Activated CD4-positive, CD25-positive, alpha-beta regulatory T cell treated with anti-CD3 and anti-CD28 coated beads, Interleukin-2, amount 50 U/mL, for 16 hours (primary cell): Measurements from ENCODE around the gene SURF6.
A peak's percentile ranks its signal among the peaks of the same experiment; 100 is the strongest.
"Not testable (repeated sequence)": the region's sequence is repeated elsewhere in the genome, so short reads cannot be mapped to it uniquely, and the experiment has no call there.

ENCODE experiments used
- DNase-seq: peaks from one replicate; pipeline ENCODE4 v3.0.0-alpha.2; 2020; ENCODE audit warnings: low read depth, low spot score

The SURF6 gene

GRCh38 chr9:133335924-133336811, at the start of gene SURF6:
Gene SURF6, minus strand, starts transcription at chr9:133336188. Its CDS starts 56 bp downstream, at chr9:133336132.
- DNase-seq: peak; percentile 88

GRCh38 chr9:133385452-133385851, 49.5 kb upstream of the SURF6 start:
- DNase-seq: no peak

DNA sequence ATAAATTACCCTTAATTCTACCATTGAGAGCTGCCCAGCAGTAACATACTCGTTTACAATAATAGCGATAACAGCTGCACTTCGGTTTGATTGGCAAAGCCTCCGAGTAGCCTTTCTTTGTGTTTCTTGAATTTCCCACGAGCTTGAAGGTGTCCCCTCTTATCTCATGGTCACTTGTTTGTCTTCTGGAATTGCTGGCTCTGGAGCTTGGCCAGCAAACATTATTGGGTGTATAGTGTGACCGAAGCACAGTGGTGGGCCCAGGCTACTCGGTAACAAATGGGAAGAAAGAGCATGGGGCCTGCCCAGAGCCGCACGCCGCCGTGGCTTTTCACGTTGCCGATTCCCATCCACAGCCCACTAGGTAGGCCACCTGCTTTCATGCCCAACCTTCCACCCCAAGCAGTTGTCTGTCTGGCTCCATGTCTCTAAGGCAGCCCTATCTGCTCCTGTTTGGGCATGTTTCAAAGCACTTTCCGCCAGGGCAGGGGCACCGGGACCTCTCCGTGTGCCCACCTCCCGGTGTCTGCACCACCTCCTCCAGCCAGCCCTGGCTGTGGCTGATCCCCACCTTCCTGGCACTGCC, 48.8 kb upstream of the SURF6 start:
- DNase-seq: no peak

- no peak for DNase-seq
Observed at GRCh38 chr9:133383438-133383837, 47.5 kb upstream of the SURF6 start.

- no peak for DNase-seq
Observed at GRCh38 chr9:133382507-133383141, 46.6 kb upstream of the SURF6 start.

GRCh38 chr9:133380734-133381133, 44.7 kb upstream of the SURF6 start:
- no peak for DNase-seq

DNA sequence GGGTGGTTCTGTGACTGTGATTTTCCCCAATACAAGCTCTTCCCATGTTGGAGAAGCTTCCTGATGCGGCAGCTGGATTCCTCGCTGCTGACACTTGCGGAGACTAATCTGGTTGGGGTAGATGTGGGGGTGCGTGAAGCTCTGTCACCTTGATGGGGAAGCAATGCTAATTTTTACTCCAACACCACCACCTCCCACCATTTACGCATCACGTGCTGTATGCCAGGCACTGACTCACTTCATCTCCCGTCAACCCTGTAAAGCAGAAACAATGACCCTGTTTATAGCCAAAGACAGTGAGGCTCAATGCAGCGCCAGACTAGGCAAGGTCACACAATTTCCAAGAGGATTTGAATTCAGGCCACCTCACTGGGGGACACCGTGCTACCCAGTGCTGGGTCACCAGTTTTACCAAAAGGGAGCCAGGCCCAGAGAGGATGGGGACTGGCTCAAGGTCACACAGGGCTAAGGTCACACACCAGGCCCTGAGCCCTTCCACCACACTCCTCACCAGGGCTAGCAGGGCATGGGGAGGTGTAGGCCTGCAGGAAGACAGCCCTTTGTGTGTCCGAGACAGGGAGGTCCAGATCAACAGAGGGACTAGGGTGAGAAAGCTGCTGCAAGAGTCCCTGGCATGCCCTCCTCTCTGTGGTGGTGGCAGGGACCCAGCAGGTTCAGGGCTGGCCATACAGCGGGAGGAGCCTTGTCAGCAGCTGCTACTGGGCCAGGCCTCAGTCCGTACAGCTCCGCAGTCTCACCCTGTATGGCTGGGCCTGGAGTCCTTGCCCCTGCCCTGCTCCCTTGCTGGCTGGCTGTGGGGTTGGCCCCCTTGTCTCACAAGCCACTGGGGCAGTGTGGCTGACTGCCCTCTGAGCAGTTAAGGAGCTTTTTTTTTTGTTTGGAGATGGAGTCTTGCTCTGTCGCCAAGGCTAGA, 43.4 kb upstream of the SURF6 start:
- no peak for DNase-seq

DNA sequence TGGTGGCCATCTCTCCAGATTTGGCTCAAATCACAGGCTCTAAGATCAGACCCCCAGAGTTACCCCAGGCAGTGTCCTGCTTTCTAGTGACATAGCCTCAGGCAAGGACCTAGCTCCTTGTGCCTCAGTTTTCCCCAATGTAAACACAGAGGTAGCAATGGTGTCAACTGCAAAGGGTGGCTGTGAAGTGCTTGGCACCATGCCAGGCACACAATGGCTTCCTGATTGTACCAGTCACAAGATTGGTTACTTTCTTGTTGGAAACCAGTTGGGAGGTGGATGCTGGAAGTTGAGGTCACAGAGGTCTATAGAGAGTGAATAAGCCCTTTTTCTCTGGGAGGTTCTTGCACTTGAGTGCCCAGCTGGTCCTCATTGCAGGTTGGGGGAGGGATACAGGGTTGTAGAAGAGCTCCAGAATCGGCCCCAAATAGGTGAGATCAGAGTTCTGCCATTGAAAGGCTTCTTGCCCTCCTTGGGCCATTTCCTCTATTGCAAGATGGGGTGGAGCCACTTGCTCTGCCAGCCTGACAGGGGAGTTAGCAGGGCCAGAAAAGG, 42.5 kb upstream of the SURF6 start:
- no peak for DNase-seq

- DNase-seq: no peak
Observed at GRCh38 chr9:133377721-133378216, 41.8 kb upstream of the SURF6 start.

GRCh38 chr9:133377280-133377679, 41.3 kb upstream of the SURF6 start:
- DNase-seq: not testable (repeated sequence)

- DNase-seq: peak; percentile 84
Observed at GRCh38 chr9:133375724-133376654, 40.0 kb upstream of the SURF6 start, which contains the start of the genes STKLD1 and SURF4. Gene STKLD1, plus strand, starts transcription at chr9:133376366. Its CDS starts 108 bp downstream, at chr9:133376474. Gene SURF4, minus strand, starts transcription at chr9:133376060. Its CDS starts 91 bp downstream, at chr9:133375969.

DNA sequence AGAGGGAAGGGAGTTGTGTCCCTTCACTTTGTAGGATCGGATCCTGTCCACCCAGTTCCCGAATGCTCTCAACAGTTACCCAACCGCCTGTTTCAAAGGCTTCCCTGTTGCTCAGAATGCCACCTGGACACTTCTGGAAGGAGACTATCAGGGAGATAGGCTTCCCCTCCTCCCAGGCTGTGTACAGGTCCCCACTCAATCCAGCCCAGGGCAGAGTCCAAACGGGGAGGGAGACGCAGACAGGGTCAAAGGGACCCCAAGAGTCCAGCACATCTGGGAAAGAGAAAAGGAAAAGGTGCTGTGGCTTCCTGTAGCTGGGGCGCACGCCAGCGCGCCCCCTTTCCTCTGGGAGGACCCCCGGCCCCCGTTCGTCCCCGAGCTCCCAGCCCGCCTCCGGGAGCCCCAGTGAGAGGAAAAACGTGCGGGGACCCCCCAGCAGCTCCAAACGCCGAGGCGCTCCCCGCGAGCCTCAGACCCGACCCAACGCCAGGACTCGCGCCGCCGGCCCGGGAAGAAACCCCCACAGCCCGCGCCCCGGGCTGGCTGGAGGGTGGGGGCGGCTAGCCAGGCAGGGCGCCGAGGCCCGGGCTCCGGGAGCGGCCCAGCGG, 39.2 kb upstream of the SURF6 start:
- DNase-seq: no peak

DNA sequence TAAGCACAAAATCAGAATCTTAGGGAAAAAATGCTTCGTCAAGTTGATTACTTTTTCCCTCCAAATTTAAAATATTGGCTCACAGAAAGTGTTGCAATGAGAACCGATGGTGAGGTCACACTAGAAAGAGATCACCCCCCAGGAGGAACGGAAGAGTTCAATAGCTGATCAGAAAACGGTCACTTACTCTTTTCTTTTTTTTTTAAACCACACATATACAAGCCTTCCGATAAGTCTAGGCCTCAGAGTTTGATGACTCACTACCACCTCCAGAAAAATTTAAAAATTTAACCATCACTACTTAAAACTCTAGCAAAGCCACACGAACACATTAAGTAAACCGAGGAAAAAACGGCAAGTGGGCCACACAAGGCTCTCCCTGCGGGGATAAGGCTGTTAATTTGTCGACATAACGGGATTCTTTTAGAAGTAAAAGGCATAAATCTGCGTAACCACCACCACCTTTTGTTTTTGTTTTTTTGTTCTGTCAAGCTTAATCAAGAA, 38.7 kb upstream of the SURF6 start:
- no peak for DNase-seq

GRCh38 chr9:133372144-133372543, 36.2 kb upstream of the SURF6 start:
- no peak for DNase-seq

DNA sequence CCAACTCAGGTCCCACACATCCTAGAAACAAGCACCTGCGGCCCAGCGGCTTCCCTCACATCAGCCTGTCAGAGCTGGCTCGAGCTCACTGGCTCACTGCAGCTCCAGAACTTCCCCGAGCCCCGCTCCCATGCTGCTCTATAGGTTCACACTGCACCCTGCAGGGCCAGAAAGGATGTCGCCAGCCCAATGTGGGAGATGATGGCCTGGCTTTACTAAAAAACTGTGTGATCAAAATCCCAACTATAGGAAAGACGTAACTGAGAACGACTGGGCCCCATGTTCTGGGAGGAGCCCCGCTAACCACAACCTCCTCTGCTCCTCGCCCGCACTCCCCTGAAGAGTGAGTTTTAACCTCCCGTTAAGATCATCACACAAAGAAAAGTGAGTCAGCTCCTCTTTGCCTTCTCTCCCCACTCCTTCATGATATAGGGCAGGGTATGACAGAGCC, 35.3 kb upstream of the SURF6 start:
- peak; percentile 48 for DNase-seq

GRCh38 chr9:133370685-133371084, 34.7 kb upstream of the SURF6 start:
- DNase-seq: no peak

- no peak for DNase-seq
Observed at GRCh38 chr9:133369933-133370332, 33.9 kb upstream of the SURF6 start.

DNA sequence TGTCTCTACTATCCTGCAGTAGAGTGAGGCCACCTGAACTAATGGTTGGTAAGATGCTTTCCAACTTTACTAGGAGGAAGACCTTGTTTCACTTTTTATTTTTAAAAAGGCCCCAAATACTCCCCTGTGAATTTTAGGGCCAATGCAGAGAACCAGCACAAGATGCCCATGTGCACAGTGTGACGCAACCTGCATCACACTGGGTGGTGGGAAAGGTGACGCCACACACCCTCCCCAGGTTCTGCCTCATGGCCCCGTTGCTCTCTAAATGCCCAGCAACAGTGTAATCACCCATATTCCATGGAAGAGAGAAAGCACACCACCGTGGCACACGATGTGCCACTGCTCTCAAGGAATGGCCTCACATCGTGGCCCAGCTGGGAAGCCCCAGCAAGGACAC, 33.4 kb upstream of the SURF6 start:
- no peak for DNase-seq
